Measurements from ENCODE around the gene IFT172. TPM values are rescaled to one million over a fixed set of nuclear protein-coding genes. Genes with fewer than 3 reads are reported as not detected.

IFT172 gene
- total and polyA plus RNA-seq, 2 experiments from 2014 or later, result 9.1 to 17.6 TPM

- TF ChIP-seq CTCF (conservative IDR thresholded peaks at IDR 0.05; ENCODE audit: low read depth in 2 of 2), result no peak
- TF ChIP-seq EZH2 (IDR thresholded peaks at IDR 0.05; ENCODE audit: low read depth, unreplicated experiment), result no peak
- no peak for TF ChIP-seq REST (IDR thresholded peaks at IDR 0.05; ENCODE audit: unreplicated experiment)
These were observed 7.1 kb upstream of the IFT172 start, which contains the start of gene GCKR (continued) for GRCh38 chr2:27496357-27497287.

GRCh38 chr2:27495840-27496356 is 6.4 kb upstream of the IFT172 start:
- Mint-ChIP-seq H3K27ac (no peak overlapping the region), H3K9me3 (no peaks in the 10 kb centered on the region), H3K36me3 (ENCODE audit: low read depth) (no peaks in the 10 kb centered on the region; the same call in 2 of the 3 replicates), H3K4me1 (peaks cover 16% of the 10 kb centered on the region), H3K4me3 (peak overlapping the region; percentile 92), H3K27me3 (ENCODE audit: insufficient read depth, low read depth, poor library complexity) (peaks cover 20% of the 10 kb centered on the region)
- Histone ChIP-seq H3K4me3 (peak overlapping the region; percentile 98), H3K36me3 (ENCODE audit: insufficient read depth) (no peaks in the 10 kb centered on the region), H3K27me3 (ENCODE audit: insufficient read depth) (peaks cover 31% of the 10 kb centered on the region), H3K4me1 (ENCODE audit: insufficient read depth) (0 out of 2 replicates have a peak, but pooled peaks cover 15% of the 10 kb centered on the region), H3F3A (replicated peaks; ENCODE audit: low read depth) (no peaks in the 10 kb centered on the region), H3K9me2 (ENCODE audit: insufficient read depth) (no peaks in the 10 kb centered on the region), H3K79me2 (replicated peaks; ENCODE audit: insufficient read depth) (no peaks in the 10 kb centered on the region), H4K20me1 (replicated peaks; ENCODE audit: insufficient read depth) (no peaks in the 10 kb centered on the region), H3K4me2 (peak overlapping the region; percentile 98), H3K27ac (ENCODE audit: low read depth) (no peak overlapping the region), H2AFZ (peak overlapping the region; percentile 100)
- ATAC-seq (no peak), DNase-seq (ENCODE audit: low spot score) (no peak)
- TF ChIP-seq ETS1 (IDR thresholded peaks at IDR 0.05), result no peak
- no peak for TF ChIP-seq CREB1 (CRISPR knock-in tag; IDR thresholded peaks at IDR 0.05; ENCODE audit: low read depth)
- no peak for TF ChIP-seq CTCF (conservative IDR thresholded peaks at IDR 0.05; ENCODE audit: low read depth in 2 of 2)
- no peak for TF ChIP-seq STAT1 (IDR thresholded peaks at IDR 0.05; ENCODE audit: unreplicated experiment)
- TF ChIP-seq EZH2phosphoT487 (IDR thresholded peaks at IDR 0.05; ENCODE audit: unreplicated experiment), result no peak
- no peak for TF ChIP-seq REST (IDR thresholded peaks at IDR 0.05; ENCODE audit: unreplicated experiment)
- no peak for TF ChIP-seq POLR2AphosphoS5 (IDR thresholded peaks at IDR 0.05; ENCODE audit: low read depth)
- TF ChIP-seq NANOG (IDR thresholded peaks at IDR 0.05; ENCODE audit: borderline replicate concordance), result no peak
- TF ChIP-seq ZNF331 (CRISPR knock-in tag; IDR thresholded peaks at IDR 0.05; ENCODE audit: low read depth), result no peak
- no peak for TF ChIP-seq JUNB (IDR thresholded peaks at IDR 0.05; ENCODE audit: unreplicated experiment)
- no peak for TF ChIP-seq EZH2 (IDR thresholded peaks at IDR 0.05; ENCODE audit: low read depth, unreplicated experiment)
